Stimulated activated CD4-positive, alpha-beta T cell treated with anti-CD3 and anti-CD28 coated beads, TNF-alpha, amount 100 ng/mL, for 48 hours (primary cell): ENCODE data around the gene MAGIX.

Experiments used
- DNase-seq, 3 donors: peaks; one replicate each; pipeline ENCODE4 v3.0.0-alpha.2; 2020; ENCODE audit warnings: low read depth in 3 of 3

Gene MAGIX

DNA sequence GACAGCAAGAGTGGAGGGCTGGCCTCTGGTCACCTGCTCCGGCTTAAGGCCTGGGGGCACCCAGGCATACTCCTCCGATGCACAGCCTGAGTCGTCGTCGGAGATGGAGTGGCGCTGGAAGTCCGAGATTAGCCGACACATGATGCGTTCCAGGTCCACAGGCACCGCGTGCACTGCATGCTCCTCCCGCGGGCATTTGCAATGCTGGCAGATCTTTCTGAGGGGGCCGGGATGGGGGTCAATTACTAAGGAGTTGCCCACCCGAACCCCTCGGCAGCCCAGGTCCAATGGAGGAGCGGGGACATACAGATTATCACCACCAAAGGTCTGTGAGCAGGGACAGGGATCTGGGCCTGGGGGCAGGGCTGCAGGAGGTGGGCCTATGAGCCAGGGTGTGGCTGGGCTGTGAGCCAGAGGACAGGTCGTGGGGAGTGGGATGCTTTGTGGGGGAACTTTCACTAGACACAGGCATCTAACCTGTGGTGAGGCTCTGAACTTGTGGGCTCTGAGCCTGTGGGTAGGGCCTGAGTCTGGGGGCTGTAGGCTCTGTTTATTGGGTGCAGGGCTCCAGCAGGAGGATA lies 21.2 kb downstream of the MAGIX start:
- no peak for DNase-seq

DNA sequence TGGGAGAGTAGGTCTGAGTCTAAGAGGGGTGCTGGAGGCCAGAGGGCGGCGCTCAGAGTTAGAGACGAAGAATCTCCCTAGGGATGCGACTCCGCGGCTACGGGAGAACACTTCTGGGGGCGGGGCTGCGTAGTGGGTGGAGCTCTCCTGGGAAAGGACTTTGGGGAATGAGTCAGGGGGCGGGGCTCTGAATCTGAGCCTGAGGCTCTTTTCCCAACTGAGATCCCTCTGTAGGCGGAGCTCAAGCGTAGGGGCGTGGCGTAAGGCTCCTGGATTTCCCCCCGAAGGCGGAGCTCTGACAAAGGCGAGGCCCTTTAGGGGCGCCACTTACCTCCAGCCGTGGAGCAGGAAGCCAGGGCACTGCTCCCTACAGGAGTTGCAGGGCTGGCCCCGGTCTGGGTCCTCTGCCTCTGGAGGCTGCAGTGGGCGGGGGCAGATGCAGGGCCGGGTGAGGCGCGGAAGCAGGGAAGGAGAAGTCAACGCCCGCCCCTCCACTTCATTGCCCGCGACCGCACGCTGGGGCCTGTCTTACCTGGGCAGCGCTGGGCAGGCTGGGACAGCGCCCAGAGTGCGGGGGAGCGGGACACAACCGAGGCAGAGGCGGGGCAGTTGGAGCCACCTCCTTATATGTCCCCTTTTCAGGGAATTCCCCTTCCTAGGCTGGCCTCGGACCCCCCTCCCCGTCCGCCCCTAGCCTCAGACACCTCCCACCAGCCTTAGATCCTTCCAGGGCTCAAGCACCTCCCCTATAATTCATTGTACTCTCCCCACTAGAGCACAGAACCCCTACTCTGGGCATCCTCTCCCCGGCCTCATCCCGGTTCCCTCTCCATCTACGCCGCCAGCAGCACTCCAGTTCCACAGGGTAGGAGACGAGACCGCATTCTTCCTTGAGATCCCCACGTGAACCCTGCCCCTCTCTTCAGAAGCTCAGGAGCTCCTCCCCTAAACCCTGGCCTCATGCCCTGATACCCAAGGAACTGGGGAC lies 22.0 kb downstream of the MAGIX start:
- DNase-seq = no peak

- DNase-seq = peak in 1 of 3 donors; percentile 69
These were observed 23.8 kb downstream of the MAGIX start, which contains the start of gene PRICKLE3 for GRCh38 chrX:49186125-49187027. TSS of gene PRICKLE3 (minus strand) at chrX:49186373. CDS start at chrX:49186297, 76 bp downstream.

DNA sequence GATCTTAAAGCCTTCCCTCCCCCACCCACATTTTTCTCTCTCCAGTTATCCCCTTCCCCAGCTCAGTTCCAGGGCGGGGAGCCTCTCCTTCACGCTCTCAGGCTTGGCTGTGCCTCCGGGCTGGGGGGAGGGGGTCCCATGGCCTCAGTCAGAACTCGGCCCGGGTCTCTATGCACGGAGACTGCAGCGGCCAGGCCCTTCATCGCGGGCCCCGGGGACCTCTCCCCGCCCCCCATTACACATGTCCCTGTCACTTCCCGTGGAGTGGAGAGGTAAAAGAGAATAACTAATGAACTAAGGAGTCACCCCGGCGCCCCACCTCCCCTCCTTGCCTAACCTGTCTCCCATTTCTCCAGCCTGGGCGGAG lies 24.5 kb downstream of the MAGIX start:
- no peak for DNase-seq

- DNase-seq = no peak
These were observed 25.0 kb downstream of the MAGIX start for GRCh38 chrX:49187526-49187925.

DNA sequence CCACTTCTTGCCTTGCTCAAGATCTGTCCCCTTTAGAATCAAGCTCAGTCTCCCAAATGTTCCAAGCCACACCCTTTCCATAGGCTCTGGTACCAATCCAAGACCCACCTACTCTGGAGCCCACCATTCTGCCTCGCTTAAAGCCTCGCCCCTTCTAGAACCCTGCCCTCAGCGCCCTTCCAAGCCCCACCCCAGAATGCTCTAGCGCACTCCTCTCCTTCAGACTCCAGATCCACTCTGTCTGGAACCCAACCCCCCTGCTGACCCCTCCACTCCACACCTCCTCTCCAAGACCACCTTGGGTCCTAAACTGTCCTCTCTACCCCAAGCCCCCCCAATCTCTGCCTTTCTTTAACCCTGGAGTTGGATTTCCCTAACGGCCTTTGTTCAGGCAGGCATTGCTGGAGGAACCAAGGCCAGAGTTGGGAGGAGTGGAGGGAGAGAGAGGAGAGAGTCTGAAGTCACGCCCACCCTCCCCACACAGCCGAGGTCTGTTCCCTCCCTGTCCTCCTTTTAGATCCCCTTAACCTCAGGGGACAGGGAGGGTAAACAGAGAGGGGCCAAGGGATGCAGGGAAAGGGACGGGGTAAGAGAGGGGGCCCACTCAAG lies 26.0 kb downstream of the MAGIX start:
- no peak for DNase-seq

GRCh38 chrX:49189606-49190005 lies 27.0 kb downstream of the MAGIX start:
- no peak for DNase-seq

DNA sequence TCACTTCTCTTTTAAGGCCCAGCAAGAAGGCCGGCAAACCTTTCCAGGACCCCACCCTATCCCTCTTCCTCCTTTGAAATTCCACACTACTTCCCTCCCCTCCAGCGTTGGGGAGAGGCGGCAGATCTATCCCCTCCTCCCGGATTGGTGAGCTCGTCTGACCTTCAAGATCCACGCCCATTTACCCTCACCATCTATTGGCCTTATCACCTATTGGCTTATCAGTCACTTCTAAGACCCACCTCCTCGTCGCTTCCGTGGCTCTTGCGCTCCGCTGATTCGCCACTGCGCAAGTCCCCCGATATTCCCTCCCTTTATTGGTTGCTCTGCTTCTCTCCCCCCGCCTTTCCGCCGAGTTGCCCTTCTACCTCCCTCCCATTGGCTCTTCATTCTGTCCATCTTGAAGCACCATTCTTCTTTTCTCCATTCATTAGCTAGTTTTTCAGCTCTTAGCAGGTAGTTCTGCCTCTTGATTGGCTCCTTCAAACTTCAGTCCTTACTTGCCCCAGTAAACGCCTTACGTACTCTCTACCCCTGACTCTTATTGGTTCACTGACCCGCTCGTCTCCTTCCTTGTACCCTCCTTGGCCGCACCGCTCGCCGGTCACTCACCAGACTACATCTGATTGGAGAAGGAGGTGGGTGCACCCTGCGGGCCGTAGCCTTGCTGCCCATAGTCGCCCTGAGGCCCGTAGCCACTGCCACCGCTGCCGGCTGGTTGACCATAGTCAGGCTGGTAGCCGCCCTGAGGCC lies 28.4 kb downstream of the MAGIX start:
- peak in 2 of 3 donors; percentile 71 to 79 for DNase-seq

GRCh38 chrX:49191574-49192011 lies 29.0 kb downstream of the MAGIX start:
- DNase-seq = no peak

GRCh38 chrX:49192722-49193328 lies 30.3 kb downstream of the MAGIX start:
- DNase-seq = no peak

DNA sequence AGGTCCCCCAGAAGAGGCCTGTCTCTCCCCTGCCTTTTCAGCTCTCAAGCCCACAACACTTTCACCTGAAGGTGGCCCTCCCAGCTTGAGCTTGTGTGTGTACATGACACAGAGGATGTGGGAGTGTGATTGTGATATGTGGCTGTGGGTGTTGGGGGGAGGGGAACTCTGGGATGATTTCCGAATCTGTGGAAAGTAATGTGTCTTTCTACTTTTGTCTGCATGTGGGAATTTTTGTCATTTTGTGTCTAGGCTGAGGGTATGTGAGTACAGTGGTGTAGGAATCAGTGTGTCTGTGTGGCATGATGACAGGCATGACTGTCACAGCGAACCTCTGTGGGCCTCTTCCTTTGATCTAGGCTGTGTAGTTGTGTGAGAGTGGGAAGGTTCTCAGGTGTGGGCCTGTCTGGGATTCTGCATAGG lies 31.0 kb downstream of the MAGIX start:
- no peak for DNase-seq

DNA sequence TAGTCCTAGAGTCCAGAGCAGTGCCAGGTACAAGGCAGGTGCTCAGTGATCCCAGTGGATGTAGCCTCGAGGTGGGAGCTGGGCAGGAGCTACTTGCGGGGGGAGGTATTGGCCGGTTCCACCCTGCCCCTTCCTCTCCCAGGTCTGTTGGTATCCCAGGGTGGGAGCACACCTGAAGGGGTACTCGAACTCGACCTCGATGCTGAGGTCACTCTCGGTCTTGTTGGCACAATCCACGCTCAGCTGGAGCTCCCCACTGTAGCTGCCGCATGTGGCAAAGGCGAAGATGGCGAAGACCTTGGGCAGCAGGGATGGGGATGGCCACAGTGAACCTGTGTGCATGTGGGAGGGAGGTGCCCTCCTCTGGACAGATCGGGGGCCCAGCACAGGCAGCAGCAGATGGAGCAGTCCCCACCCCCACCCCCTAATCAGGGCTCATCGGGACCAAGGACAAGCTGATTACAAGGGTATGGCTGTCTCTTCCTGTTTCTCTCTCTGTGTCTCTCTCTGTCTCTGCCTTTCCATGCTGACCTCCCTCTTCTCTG lies 35.1 kb downstream of the MAGIX start:
- DNase-seq = no peak

GRCh38 chrX:49198540-49199314 lies 36.2 kb downstream of the MAGIX start:
- no peak for DNase-seq

DNA sequence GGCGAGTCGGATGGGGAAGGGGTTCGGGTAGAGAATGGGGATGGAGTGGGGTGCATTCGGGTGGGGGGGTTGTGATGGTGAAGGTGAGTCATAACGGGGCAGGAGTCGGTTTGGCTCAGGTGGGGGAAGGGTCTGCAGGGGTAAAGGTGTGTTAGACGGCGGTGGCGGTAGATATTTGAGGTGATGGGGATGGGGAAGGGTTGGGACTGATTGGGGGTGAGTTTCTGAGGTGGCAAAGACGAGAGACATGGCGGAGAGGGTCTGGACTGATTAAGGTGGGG lies 36.7 kb downstream of the MAGIX start:
- no peak for DNase-seq

DNA sequence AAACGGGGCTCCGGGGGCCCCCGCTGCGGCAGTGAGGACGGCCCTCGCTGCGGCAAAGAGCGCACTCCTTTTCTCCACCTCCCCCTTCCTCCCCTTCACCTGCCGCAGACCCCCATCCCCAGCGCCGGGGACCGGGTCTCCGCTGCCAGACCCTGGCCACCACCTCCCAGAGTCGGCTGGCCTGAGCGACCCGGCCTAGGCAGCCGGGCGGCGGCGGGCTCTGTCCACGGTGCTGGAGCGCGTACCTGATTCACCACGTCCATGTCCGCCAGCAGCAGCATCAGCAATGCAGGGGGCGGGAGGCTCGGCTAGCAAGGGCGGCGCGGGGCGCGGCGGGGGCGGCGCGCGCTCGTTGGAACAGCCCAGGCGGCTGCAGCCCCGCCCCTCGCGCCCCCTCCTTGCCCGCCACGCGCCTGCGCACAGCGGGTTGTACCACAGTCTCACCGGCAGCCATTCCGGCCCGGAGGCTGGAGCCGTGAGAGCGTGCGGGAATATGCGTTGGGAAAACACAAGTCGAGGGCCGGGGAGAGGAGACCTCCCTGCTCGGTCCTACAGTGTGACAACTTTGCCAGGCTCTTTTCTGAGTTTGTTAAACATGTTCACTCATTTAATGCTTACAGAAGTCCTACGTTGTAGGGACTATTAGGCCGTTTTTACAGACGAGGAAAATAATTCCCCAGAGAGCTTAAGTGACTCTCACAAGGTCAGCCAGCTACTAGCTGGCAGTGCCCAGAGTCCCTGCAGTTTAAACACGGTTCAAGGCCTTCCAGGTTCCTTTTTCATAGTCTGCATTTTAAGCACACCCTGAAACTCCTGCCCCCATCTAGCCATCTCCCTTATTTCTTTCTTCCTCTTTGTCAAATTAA lies 37.6 kb downstream of the MAGIX start, which contains the start of gene SYP:
Gene SYP (minus strand): TSS at position 288 of the 866 bp plus-strand sequence. CDS start 7 bp downstream, at position 281.
- DNase-seq = peak; percentile 71 to 83 (median 82)

DNA sequence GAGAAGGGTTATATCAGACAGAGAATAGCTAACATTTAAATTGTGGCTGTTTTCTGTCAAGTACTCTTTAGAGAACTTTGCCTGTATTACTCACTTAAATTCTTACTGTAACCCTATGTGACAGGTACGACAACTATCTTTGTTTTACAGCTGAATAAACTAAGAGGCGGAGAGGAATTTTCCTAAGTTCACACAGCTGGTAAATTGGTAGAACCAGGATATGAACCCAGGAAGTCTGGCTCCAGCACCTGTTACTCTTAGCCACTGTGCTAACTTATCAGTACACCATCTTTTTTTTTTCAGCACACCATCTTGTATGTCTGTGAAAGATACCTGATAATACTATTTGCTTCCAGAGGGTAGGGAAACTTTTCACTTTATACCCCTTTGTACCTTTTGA lies 39.5 kb downstream of the MAGIX start:
- DNase-seq = no peak

DNA sequence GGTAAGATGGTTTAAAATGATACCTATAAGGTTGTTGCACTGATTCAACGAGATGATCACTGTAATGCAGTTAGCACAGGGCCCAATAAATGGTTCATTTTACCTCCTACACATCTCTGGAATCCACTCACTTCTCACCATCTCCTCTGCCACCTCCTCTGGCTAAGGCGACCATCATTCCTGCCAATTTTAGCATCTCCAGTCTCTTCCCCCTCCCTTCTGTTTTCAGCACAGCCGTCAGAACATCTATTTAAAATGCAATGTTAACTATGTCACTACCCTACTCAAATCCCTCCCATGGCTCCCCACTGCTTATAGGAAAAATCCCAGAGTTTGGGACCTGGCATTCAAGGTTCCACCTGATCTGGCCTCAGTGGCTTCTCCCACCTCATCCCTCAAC lies 41.0 kb downstream of the MAGIX start:
- no peak for DNase-seq

- DNase-seq = no peak
These were observed 41.5 kb downstream of the MAGIX start for GRCh38 chrX:49204017-49204416.
